ENCODE data around the gene MAPK10.

Gene MAPK10

DNA sequence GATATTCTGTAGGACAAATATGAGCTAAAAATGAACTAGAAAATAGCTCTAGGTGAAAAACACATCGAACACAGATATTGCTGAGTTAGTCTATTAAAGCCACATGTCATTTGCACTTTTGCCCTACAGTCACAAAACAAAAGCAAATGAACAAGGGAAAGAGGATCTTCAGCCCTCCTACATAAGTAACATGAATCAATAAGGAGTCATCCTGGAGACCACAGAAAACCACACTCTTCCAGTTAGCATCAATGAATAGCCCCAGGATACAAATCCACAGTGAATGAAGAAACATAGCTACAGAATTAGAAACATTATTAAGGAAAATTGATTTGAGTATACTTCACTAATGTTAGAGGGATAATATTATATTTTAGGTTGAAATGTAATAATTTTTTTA, 311.4 kb downstream of the MAPK10 start:
- DNase-seq (ENCODE audit: low read depth): peak; percentile 65
- H3K4me3 ChIP-seq (ENCODE audit: low read length): no peak overlapping the region
- TF ChIP-seq, protein P1, sequence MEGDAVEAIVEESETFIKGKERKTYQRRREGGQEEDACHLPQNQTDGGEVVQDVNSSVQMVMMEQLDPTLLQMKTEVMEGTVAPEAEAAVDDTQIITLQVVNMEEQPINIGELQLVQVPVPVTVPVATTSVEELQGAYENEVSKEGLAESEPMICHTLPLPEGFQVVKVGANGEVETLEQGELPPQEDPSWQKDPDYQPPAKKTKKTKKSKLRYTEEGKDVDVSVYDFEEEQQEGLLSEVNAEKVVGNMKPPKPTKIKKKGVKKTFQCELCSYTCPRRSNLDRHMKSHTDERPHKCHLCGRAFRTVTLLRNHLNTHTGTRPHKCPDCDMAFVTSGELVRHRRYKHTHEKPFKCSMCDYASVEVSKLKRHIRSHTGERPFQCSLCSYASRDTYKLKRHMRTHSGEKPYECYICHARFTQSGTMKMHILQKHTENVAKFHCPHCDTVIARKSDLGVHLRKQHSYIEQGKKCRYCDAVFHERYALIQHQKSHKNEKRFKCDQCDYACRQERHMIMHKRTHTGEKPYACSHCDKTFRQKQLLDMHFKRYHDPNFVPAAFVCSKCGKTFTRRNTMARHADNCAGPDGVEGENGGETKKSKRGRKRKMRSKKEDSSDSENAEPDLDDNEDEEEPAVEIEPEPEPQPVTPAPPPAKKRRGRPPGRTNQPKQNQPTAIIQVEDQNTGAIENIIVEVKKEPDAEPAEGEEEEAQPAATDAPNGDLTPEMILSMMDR (IDR thresholded peaks at IDR 0.05; ENCODE audit: insufficient read depth, low read depth, low read length, missing control alignments): no peak

DNA sequence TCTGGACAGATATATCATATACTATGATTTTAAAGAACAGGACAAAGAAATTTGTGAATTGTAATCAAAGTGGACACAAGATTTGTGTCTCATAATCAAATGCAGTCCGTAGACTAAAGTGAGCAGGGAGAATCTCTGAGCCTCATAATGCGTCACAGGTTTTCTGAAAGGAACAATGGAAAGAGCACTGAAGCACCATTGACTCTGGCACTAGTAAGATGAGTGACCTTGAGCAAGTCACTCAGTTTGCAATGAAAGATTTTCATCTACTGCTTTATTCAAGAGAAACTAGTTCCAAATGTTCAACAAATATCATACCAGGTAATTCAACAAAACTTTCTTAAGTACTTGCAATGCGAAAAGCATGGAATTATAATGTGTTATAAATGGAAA, 315.3 kb downstream of the MAPK10 start:
- H3K4me3 ChIP-seq (ENCODE audit: low read length): no peak overlapping the region
- TF ChIP-seq, protein P1 (IDR thresholded peaks at IDR 0.05; ENCODE audit: insufficient read depth, low read depth, low read length, missing control alignments): no peak
- no peak for DNase-seq (ENCODE audit: low read depth)

DNA sequence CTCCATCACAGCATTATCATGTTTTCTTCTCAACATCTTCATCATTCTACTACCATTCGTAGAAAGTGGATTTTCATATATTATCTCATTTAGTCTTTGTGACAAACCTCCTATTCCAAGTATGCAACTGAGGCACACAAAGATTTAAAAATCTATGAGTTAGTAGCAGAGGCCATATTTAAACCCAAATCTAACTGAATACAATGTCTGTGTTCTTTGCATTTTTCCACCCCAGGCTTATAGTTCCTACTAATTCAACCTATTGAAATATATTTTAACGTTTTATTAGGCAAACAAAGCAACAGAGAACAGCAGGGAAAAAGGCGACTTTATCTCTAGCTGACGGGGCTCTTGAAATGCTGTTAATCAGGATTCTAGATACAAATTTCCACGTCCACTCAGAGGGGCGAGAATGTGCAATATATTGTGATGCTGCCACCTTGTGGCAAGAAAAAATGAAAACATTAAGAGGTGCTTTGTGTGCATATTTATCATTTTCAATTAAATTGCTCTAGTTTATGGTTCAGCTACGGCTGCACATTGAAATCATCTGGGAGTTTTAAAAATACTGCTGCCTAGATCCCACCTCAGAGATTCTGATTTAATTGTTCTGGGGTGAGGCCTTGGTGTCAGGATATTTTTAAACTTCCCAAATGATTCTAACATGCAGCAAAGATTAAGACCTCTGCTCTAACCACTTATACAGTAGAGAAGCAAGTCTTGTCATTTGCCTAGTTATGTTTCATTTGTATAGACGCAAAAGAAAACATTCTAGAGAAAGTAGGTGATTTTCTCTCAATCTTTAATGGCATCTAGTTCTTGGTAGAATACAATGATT, 315.9 kb downstream of the MAPK10 start:
- no peak overlapping the region for H3K4me3 ChIP-seq (ENCODE audit: low read length)
- DNase-seq (ENCODE audit: low read depth): peak; percentile 51
- TF ChIP-seq, protein P1 (IDR thresholded peaks at IDR 0.05; ENCODE audit: insufficient read depth, low read depth, low read length, missing control alignments): peak; percentile 62

DNA sequence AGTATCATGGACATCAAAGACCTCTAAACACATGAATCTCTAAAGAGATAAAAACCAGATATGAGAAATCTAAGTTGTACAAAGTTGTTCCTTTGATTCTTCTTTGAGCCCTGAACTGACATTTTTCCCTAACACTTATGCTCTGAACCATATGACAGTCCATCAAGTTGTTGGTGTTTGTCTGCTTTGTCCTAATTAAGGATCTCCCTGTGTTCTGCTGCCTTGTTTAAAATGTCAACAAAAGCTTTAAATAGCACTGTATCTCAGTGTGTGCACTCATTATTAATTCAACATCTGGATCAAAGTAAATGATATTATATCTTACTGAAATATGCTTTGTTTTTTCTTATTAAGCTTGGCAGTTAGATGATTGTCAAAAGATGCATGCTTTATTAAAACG, 321.8 kb downstream of the MAPK10 start:
- TF ChIP-seq, protein P1 (IDR thresholded peaks at IDR 0.05; ENCODE audit: insufficient read depth, low read depth, low read length, missing control alignments): no peak
- no peak overlapping the region for H3K4me3 ChIP-seq (ENCODE audit: low read length)
- no peak for DNase-seq (ENCODE audit: low read depth)

DNA sequence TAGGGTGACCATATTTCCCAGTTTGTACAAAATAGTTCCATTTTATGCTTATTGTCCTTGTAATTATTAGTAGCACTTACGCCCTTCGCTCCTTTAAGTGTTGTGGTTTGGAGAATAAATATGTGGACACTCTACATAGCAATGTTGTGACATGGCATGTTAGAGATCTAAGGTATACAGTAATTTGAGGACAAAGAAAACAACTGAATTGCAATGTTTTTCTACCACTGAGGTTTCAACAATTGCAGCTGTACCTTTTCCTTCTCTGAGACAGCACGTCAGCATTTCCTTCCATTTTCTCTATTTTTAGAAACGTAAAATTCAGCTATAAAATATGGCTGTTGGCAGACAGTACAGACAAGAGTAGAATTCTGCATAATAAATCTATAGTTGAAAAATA, 323.1 kb downstream of the MAPK10 start:
- DNase-seq (ENCODE audit: low read depth): peak; percentile 84
- no peak overlapping the region for H3K4me3 ChIP-seq (ENCODE audit: low read length)
- TF ChIP-seq, protein P1 (IDR thresholded peaks at IDR 0.05; ENCODE audit: insufficient read depth, low read depth, low read length, missing control alignments): no peak

DNA sequence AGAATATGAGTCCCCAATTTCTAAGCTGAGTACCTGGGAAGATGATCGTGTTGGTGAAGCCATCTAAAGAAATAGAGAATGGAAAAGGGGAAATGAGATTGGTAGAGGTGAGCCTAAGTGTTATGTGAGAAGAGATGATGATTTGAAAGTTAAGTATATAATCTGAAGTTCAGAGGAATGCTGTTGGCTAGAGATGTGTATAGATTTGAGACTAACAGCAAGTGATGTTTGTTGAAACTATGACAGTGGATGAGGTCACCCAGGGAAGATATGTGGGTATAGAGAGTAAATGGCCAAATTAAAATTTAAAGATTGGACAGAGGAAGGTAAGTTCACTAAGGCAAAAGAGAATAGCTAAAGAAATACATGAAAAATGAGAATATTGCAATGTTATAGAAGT, 324.2 kb downstream of the MAPK10 start:
- peak; percentile 79 for DNase-seq (ENCODE audit: low read depth)
- TF ChIP-seq, protein P1 (IDR thresholded peaks at IDR 0.05; ENCODE audit: insufficient read depth, low read depth, low read length, missing control alignments): no peak
- no peak overlapping the region for H3K4me3 ChIP-seq (ENCODE audit: low read length)

DNA sequence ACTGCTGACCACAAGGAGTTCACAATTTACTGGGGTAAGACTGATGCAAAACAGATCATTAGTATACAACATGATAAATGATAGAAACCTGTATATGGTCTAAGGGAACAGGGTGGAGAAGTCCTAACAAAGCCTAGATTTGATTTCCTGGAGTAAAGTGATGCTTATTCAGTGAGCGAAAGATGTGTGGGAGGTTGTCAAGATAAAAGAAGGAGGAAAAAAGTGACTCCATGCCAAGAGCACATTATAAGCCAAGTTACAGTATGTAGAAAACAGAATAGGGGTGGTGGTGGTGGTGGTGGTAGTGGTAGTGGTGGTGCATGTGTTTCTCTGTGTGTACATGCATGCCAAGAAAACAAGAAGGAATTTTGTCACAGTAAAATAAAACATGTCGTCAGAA, 325.2 kb downstream of the MAPK10 start:
- TF ChIP-seq, protein P1 (IDR thresholded peaks at IDR 0.05; ENCODE audit: insufficient read depth, low read depth, low read length, missing control alignments): no peak
- peak; percentile 4 for DNase-seq (ENCODE audit: low read depth)
- H3K4me3 ChIP-seq (ENCODE audit: low read length): no peak overlapping the region
